ENCODE measurements around the gene PSTPIP1. TPM values are rescaled to one million over a fixed set of nuclear protein-coding genes. Genes with fewer than 3 reads are reported as not detected.

PSTPIP1 gene
- polyA plus RNA-seq, 1 donor from 2014 or later: not detected

DNA sequence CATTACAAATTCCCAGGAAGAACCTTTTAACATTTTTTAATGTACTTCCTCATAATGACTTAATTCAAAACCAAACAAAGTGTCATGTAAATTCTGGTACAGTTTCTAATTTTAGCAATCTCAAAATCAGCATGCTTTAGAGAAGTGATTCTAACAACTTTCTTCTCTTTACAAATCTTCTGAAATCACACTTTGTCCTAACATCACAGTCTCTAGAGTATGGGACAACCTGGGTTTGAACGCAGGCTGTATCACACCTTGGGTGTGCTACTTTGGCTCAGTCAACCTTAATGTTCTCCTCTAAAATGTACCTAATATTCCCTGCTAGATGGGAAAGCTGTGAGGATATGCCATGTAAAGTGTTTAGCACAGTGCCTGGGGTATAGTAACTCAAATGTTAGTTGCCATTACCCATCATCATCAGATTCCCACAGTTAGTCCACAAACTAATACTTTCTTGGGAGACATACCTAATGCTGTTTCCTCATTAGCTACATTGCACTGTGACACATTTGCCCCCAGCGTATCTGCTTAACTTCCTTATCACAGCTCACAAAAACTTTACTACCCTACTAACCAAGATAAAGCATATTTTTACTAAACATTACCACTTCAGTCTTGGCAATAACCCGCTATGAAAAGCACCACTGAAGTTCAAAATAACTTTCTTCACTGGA, 72.9 kb downstream of the PSTPIP1 start:
- Histone ChIP-seq H3K27ac (ENCODE audit: low read length) (no peak overlapping the region), H3K79me2 (replicated peaks; ENCODE audit: insufficient read depth, low read length) (peaks cover 75% of the 10 kb centered on the region), H3K9ac (ENCODE audit: low read length) (no peak overlapping the region), H3K36me3 (ENCODE audit: insufficient read depth, low read length) (no peaks in the 10 kb centered on the region), H3K27me3 (ENCODE audit: insufficient read depth, low read depth, low read length) (no peaks in the 10 kb centered on the region), H3K9me3 (ENCODE audit: low read length) (no peaks in the 10 kb centered on the region), H2AFZ (ENCODE audit: low read depth, low read length) (no peak overlapping the region), H4K20me1 (ENCODE audit: insufficient read depth) (peaks cover 3% of the 10 kb centered on the region), H3K4me2 (ENCODE audit: low read length) (no peak overlapping the region), H3K4me3 (ENCODE audit: low read length) (peak overlapping the region; percentile 93), H3F3A (ENCODE audit: insufficient read depth, low read length, poor library complexity, severe bottlenecking) (no peaks in the 10 kb centered on the region), H3K9me2 (ENCODE audit: insufficient read depth, low read length) (no peaks in the 10 kb centered on the region)
- no peak for TF ChIP-seq EP300 (conservative IDR thresholded peaks at IDR 0.05; ENCODE audit: poor library complexity, severe bottlenecking)
- TF ChIP-seq SMC3 (conservative IDR thresholded peaks at IDR 0.05; ENCODE audit: poor library complexity): no peak
- no peak for TF ChIP-seq REST (IDR thresholded peaks at IDR 0.05; ENCODE audit: borderline replicate concordance)
- no peak for TF ChIP-seq RAD21 (conservative IDR thresholded peaks at IDR 0.05)
- TF ChIP-seq CTCF (IDR thresholded peaks at IDR 0.05; ENCODE audit: poor library complexity, severe bottlenecking): no peak
- TF ChIP-seq POLR2AphosphoS5 (IDR thresholded peaks at IDR 0.05): no peak
- TF ChIP-seq MXI1 (conservative IDR thresholded peaks at IDR 0.05; ENCODE audit: poor library complexity, severe bottlenecking): no peak
- TF ChIP-seq TAF1 (IDR thresholded peaks at IDR 0.05; ENCODE audit: low read depth): no peak
- no peak for TF ChIP-seq EZH2 (IDR thresholded peaks at IDR 0.05; ENCODE audit: borderline replicate concordance, insufficient read depth, low read length, poor library complexity, severe bottlenecking)

GRCh38 chr15:77068633-77069032, 73.7 kb downstream of the PSTPIP1 start:
- Histone ChIP-seq H3K79me2 (replicated peaks; ENCODE audit: insufficient read depth, low read length) (peaks cover 67% of the 10 kb centered on the region), H3K9me2 (ENCODE audit: insufficient read depth, low read length) (no peaks in the 10 kb centered on the region), H2AFZ (ENCODE audit: low read depth, low read length) (no peak overlapping the region), H3K36me3 (ENCODE audit: insufficient read depth, low read length) (no peaks in the 10 kb centered on the region), H3K9ac (ENCODE audit: low read length) (no peak overlapping the region), H3K4me3 (ENCODE audit: low read length) (peak overlapping the region; percentile 93), H3K27me3 (ENCODE audit: insufficient read depth, low read depth, low read length) (no peaks in the 10 kb centered on the region), H3K27ac (ENCODE audit: low read length) (no peak overlapping the region), H4K20me1 (ENCODE audit: insufficient read depth) (peaks cover 3% of the 10 kb centered on the region), H3K4me2 (ENCODE audit: low read length) (peak overlapping the region; percentile 65), H3F3A (ENCODE audit: insufficient read depth, low read length, poor library complexity, severe bottlenecking) (no peaks in the 10 kb centered on the region), H3K9me3 (ENCODE audit: low read length) (no peaks in the 10 kb centered on the region)
- no peak for TF ChIP-seq REST (IDR thresholded peaks at IDR 0.05; ENCODE audit: borderline replicate concordance)

Measured in neural cell (in vitro differentiated cells).